ENCODE data around the gene TMEM184B.

Gene TMEM184B

GRCh38 chr22:38221407-38221806, 51.4 kb downstream of the TMEM184B start:
- no peak for DNase-seq

- no peak for DNase-seq
Observed at GRCh38 chr22:38220653-38221386, 52.0 kb downstream of the TMEM184B start.

- no peak for DNase-seq
Observed at GRCh38 chr22:38220163-38220562, 52.6 kb downstream of the TMEM184B start.

GRCh38 chr22:38219632-38220031, 53.2 kb downstream of the TMEM184B start:
- no peak for DNase-seq

GRCh38 chr22:38218661-38219622, 53.9 kb downstream of the TMEM184B start:
- DNase-seq: no peak

- no peak for DNase-seq
Observed at GRCh38 chr22:38215156-38216038, 57.4 kb downstream of the TMEM184B start.

- DNase-seq: no peak
Observed at GRCh38 chr22:38214302-38215056, 58.3 kb downstream of the TMEM184B start.

GRCh38 chr22:38213990-38214301, 58.9 kb downstream of the TMEM184B start:
- DNase-seq: no peak

- no peak for DNase-seq
Observed at GRCh38 chr22:38213319-38213989, 59.4 kb downstream of the TMEM184B start.

GRCh38 chr22:38212442-38212841, 60.4 kb downstream of the TMEM184B start:
- DNase-seq: no peak

- DNase-seq: no peak
Observed at GRCh38 chr22:38211556-38211955, 61.3 kb downstream of the TMEM184B start.

GRCh38 chr22:38208551-38208968, 64.2 kb downstream of the TMEM184B start:
- no peak for DNase-seq

GRCh38 chr22:38207898-38208432, 64.8 kb downstream of the TMEM184B start:
- no peak for DNase-seq

GRCh38 chr22:38205261-38206128, 67.3 kb downstream of the TMEM184B start:
- no peak for DNase-seq

- no peak for DNase-seq
Observed at GRCh38 chr22:38204784-38205183, 68.0 kb downstream of the TMEM184B start.

- no peak for DNase-seq
Observed at GRCh38 chr22:38203855-38204514, 68.8 kb downstream of the TMEM184B start.

GRCh38 chr22:38203090-38203810, 69.6 kb downstream of the TMEM184B start:
- no peak for DNase-seq

- DNase-seq: no peak
Observed at GRCh38 chr22:38202437-38203089, 70.2 kb downstream of the TMEM184B start.

Data from NCI-H2029 treated with DMSO at 0.1 percent for 48 hours (cell line).